ENCODE results near the gene YWHAG. TPM values are rescaled to one million over a fixed set of nuclear protein-coding genes. Genes with fewer than 3 reads are reported as not detected.

Gene YWHAG
- total and polyA plus RNA-seq, 9 of the 15 experiments (the other 6 are each of a cell fraction or from before 2014, with no cell fraction given): 30.4 to 246 (median 94.5) TPM

DNA sequence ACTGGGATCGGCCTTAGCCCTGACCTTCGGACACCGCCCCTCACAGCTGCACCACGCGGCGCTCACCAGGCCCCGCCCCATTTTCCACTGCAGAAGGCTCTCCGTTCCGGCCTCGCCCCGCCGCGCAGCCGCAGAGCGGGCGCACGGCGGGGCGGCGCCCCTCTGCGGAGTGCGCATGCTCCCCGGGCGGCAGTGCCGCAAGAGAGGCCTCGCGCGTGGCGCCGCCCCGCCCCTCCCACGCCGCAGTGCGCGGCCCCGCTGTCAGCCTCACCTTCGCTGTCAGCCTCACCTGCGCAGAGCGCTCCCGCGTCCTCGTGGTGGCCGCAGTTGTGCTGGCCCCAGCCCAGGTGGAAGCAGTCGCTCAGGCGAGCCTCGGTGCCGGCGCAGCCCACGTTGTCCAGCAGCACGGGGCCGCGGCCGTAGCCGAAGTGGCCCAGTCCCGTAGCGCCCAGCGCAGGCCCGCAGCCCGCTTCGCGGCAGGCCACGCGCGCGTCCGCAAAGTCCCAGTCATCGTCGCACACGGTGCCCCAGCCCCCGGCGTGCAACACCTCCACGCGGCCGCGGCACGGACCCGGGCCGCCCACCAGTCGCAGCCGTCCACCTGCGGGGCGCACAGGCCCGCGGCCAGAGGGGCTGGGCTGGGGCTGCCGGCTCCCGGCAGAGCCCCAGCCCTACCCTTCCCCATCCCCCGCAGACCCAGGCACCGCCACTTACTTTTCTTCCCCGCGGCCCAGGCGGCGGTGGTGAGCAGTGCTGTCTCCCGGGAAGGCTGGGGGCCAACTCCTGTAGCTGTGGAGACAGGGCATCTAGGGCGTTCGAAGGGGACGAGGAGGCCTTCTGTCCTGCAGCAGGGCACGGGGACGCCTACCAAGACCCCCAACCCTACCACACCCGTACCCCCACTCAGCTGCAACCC, 34.6 kb upstream of the YWHAG start (continued):
- TF ChIP-seq ID3 (CRISPR knock-in tag; IDR thresholded peaks at IDR 0.05): no peak
- TF ChIP-seq ID3 (tag; IDR thresholded peaks at IDR 0.05): peak; percentile 88
- peak; percentile 96 for TF ChIP-seq MYC (IDR thresholded peaks at IDR 0.05; ENCODE audit: low read depth, low read length)
- TF ChIP-seq MYC (CRISPR knock-in tag; IDR thresholded peaks at IDR 0.05; ENCODE audit: borderline replicate concordance, low read depth): no peak; the same call in 1 of the 2 replicates
- TF ChIP-seq TAL1 (IDR thresholded peaks at IDR 0.05): no peak
- TF ChIP-seq MEF2D (tag; conservative IDR thresholded peaks at IDR 0.05; ENCODE audit: low read depth): no peak
- TF ChIP-seq THAP7 (CRISPR knock-in tag; IDR thresholded peaks at IDR 0.05): peak; percentile 61; the same call in 1 of the 2 replicates
- TF ChIP-seq ESRRB (CRISPR knock-in tag; IDR thresholded peaks at IDR 0.05; ENCODE audit: borderline replicate concordance): no peak
- TF ChIP-seq ZNF253 (CRISPR knock-in tag; conservative IDR thresholded peaks at IDR 0.05): no peak
- peak; percentile 63 for TF ChIP-seq CHD1 (IDR thresholded peaks at IDR 0.05; ENCODE audit: low read length)
- TF ChIP-seq ETV5 (CRISPR knock-in tag; IDR thresholded peaks at IDR 0.05; ENCODE audit: low read depth): peak; percentile 38; the same call in 1 of the 2 replicates
- 0 out of 2 replicates have a peak, but pooled peaks have one; percentile 34 for TF ChIP-seq RAD51 (IDR thresholded peaks at IDR 0.05; ENCODE audit: borderline replicate concordance, low read depth)
- TF ChIP-seq ZNF384 (IDR thresholded peaks at IDR 0.05; ENCODE audit: low read depth, low read length): no peak
- TF ChIP-seq HMGN3 (IDR thresholded peaks at IDR 0.05; ENCODE audit: borderline replicate concordance, extremely low read depth, insufficient read length, low read depth, low read length): peak; percentile 89
- peak in 1 of 3 experiments; percentile 4 for TF ChIP-seq YY1 (IDR thresholded peaks at IDR 0.05; ENCODE audit: borderline replicate concordance in 1 of 3, control insufficient read depth in 1 of 3, extremely low read depth in 1 of 3, insufficient read depth in 3 of 3, insufficient read length in 1 of 3, insufficient replicate concordance in 2 of 3, low read depth in 1 of 3, low read length in 2 of 3)
- TF ChIP-seq, protein P1, sequence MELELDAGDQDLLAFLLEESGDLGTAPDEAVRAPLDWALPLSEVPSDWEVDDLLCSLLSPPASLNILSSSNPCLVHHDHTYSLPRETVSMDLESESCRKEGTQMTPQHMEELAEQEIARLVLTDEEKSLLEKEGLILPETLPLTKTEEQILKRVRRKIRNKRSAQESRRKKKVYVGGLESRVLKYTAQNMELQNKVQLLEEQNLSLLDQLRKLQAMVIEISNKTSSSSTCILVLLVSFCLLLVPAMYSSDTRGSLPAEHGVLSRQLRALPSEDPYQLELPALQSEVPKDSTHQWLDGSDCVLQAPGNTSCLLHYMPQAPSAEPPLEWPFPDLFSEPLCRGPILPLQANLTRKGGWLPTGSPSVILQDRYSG (tag; conservative IDR thresholded peaks at IDR 0.05; ENCODE audit: low read depth): peak; percentile 91
- peak; percentile 96 for TF ChIP-seq MEIS2 (IDR thresholded peaks at IDR 0.05; ENCODE audit: partially characterized antibody)
- 0 out of 2 replicates have a peak, but pooled peaks have one; percentile 10 for TF ChIP-seq ZKSCAN1 (IDR thresholded peaks at IDR 0.05; ENCODE audit: low read depth, low read length)
- TF ChIP-seq POLR2AphosphoS2 (IDR thresholded peaks at IDR 0.05; ENCODE audit: low read length): 0 out of 2 replicates have a peak, but pooled peaks have one; percentile 45
- TF ChIP-seq PML (IDR thresholded peaks at IDR 0.05; ENCODE audit: low read length): no peak
- TF ChIP-seq NFIX (CRISPR knock-in tag; IDR thresholded peaks at IDR 0.05; ENCODE audit: low read depth): no peak
- TF ChIP-seq ZNF140 (CRISPR knock-in tag; IDR thresholded peaks at IDR 0.05): no peak
- no peak for TF ChIP-seq ZBTB49 (CRISPR knock-in tag; IDR thresholded peaks at IDR 0.05; ENCODE audit: borderline replicate concordance)
